K562 (cell line): ENCODE data around the gene TACSTD2. TPM values are rescaled to one million over a fixed set of nuclear protein-coding genes. Genes with fewer than 3 reads are reported as not detected.

Source experiments
- ATAC-seq: fragments of 200-7000 bp; cut with Tn5 transposase; 3 replicates; pipeline ENCODE4 v1.9.1; 2020; ENCODE audit warnings: moderate library complexity
- BruUV-seq: library from RNA; stranded (reverse); fragments of 400-500 nt; replicated peaks from 2 replicates; lab custom pipeline; 2021; lab: Mats Ljungman, UMichigan
- CTCF ChIA-PET: fragments of 300-600 bp; formaldehyde crosslinking; extraction: SDS; loops from one replicate; lab custom pipeline; 2021; ENCODE audit warnings: low intra/inter-chr PET ratio; lab: Yijun Ruan, JAX
- POLR2A ChIA-PET: fragments of 300-600, 350-650 bp; sonication (Branson Sonifier 250); formaldehyde crosslinking; extraction: SDS; loops from one replicate; lab custom pipeline; 2021; ENCODE audit warnings: antibody characterized with exemption, inconsistent platforms; lab: Yijun Ruan, JAX
- DNase-seq, 4 experiments: peaks; one replicate each; pipeline versions ENCODE4 v3.0.0 to v3.0.0-alpha.2; 2011 to 2018; ENCODE audit warnings: low spot score in 3 of 4, mixed read lengths in 3 of 4; ENCODE audit errors: extremely low read depth in 1 of 4
- FAIRE-seq: peaks from 2 replicates; lab custom pipeline; 2011; peaks lifted over from hg19 to GRCh38; lab: Jason Lieb, UNC
- H2AFZ ChIP-seq: 2 replicates; pipeline ENCODE4 v1.6.0; 2011; ENCODE audit warnings: low read depth, low read length, control low read depth, inconsistent platforms
- H3K27ac ChIP-seq: fragments of 200-600 bp; 3 replicates; pipeline ENCODE4 v1.8.0; 2011; ENCODE audit warnings: low read depth, mild to moderate bottlenecking, control low read depth, inconsistent platforms, low read length, moderate library complexity, mixed read lengths; ENCODE audit errors: extremely low read depth
- H3K27me3 ChIP-seq, 2 experiments: fragments of 300-600 bp in 1 of 2; 2 replicates in 1 of 2; 3 replicates in 1 of 2; pipeline versions ENCODE4 v1.6.0 to v1.8.0; 2011; ENCODE audit warnings: inconsistent platforms in 2 of 2, low read length in 2 of 2, mild to moderate bottlenecking in 1 of 2, mixed read lengths in 1 of 2, moderate library complexity in 1 of 2; ENCODE audit not compliant: control insufficient read depth in 2 of 2, insufficient read depth in 2 of 2
- H3K36me3 ChIP-seq: fragments of 300-600 bp; 3 replicates; pipeline ENCODE4 v1.8.0; 2011; ENCODE audit warnings: mild to moderate bottlenecking, low read length, inconsistent platforms; ENCODE audit not compliant: control insufficient read depth, insufficient read depth
- H3K4me1 ChIP-seq, 2 experiments: fragments of 200-600 bp in 1 of 2; replicated peaks in 1 of 2; 2 replicates in 1 of 2; 3 replicates in 1 of 2; pipeline versions ENCODE4 v1.5.1 to v1.8.0; 2011; ENCODE audit warnings: inconsistent platforms in 2 of 2, low read length in 2 of 2, mild to moderate bottlenecking in 1 of 2, mixed read lengths in 1 of 2, moderate library complexity in 1 of 2; ENCODE audit not compliant: control insufficient read depth in 2 of 2, insufficient read depth in 2 of 2
- H3K4me2 ChIP-seq: 2 replicates; pipeline ENCODE4 v1.6.1; 2011; ENCODE audit warnings: low read length, control low read depth, inconsistent platforms, mixed read lengths; ENCODE audit not compliant: insufficient read depth
- H3K4me3 ChIP-seq: fragments of 200-600 bp; sonication (generic), shearing (Covaris generic); 2 replicates; pipeline ENCODE4 v1.5.1; 2016; ENCODE audit warnings: control low read depth, inconsistent platforms
- H3K79me2 ChIP-seq: fragments of 200-600 bp; 3 replicates; pipeline ENCODE4 v1.8.0; 2011; ENCODE audit warnings: low read length, inconsistent platforms; ENCODE audit not compliant: control insufficient read depth, insufficient read depth
- H3K9ac ChIP-seq, 2 experiments: 2 replicates each; pipeline versions ENCODE4 v1.6.0 to v1.6.1; 2011; ENCODE audit warnings: low read depth in 2 of 2, low read length in 2 of 2, control low read depth in 1 of 2, inconsistent platforms in 1 of 2, mild to moderate bottlenecking in 1 of 2, mixed read lengths in 1 of 2; ENCODE audit not compliant: insufficient read depth in 1 of 2
- H3K9me1 ChIP-seq: one replicate; pipeline ENCODE4 v1.6.0; 2011; ENCODE audit warnings: inconsistent platforms, mild to moderate bottlenecking, low read length, moderate library complexity; ENCODE audit not compliant: control insufficient read depth, insufficient read depth
- H3K9me3 ChIP-seq: replicated peaks from 2 replicates; pipeline ENCODE4 v1.5.1; 2011; ENCODE audit warnings: low read depth, low read length, inconsistent platforms; ENCODE audit not compliant: control insufficient read depth, insufficient read depth
- H4K20me1 ChIP-seq: replicated peaks from 2 replicates; pipeline ENCODE4 v1.6.1; 2011; ENCODE audit warnings: low read length, inconsistent platforms, mixed read lengths; ENCODE audit not compliant: control insufficient read depth, insufficient read depth
- ATF1 ChIP-seq, 2 experiments: fragments of 450-650 bp in 1 of 2; IDR thresholded peaks; 2 replicates each; pipeline ENCODE4 v1.6.1; 2016; ENCODE audit warnings: missing compliant biosample characterization in 1 of 2, missing genetic modification characterization in 1 of 2
- BCOR ChIP-seq: fragments of 450-650 bp; IDR thresholded peaks from 2 replicates; pipeline ENCODE4 v1.6.1; 2016
- COPS2 ChIP-seq: fragments of 450-650 bp; conservative IDR thresholded peaks from 2 replicates; pipeline ENCODE4 v1.6.1; 2016; ENCODE audit warnings: mild to moderate bottlenecking, moderate library complexity
- ELF2 ChIP-seq: fragments of 250-450 bp; sonication (Bioruptor Pico); IDR thresholded peaks from 2 replicates; pipeline ENCODE4 v1.5.0; 2021; ENCODE audit warnings: mild to moderate bottlenecking
- MNT ChIP-seq, 2 experiments: fragments of 450-650 bp; conservative IDR thresholded peaks; 2 replicates each; pipeline ENCODE4 v1.6.1; 2017; ENCODE audit warnings: mild to moderate bottlenecking in 2 of 2, moderate library complexity in 2 of 2
- NFE2L1 ChIP-seq: fragments of 450-650 bp; IDR thresholded peaks from 2 replicates; pipeline ENCODE4 v1.6.1; 2016; ENCODE audit warnings: missing genetic modification characterization, low read depth, mild to moderate bottlenecking, missing compliant biosample characterization, moderate library complexity, borderline replicate concordance
- SIN3B ChIP-seq: fragments of 450-650 bp; IDR thresholded peaks from 2 replicates; pipeline ENCODE4 v1.6.1; 2017; ENCODE audit warnings: low read depth, mild to moderate bottlenecking, moderate library complexity
- TAL1 ChIP-seq: fragments of 450-650 bp; IDR thresholded peaks from 2 replicates; pipeline ENCODE4 v1.6.1; 2016; ENCODE audit warnings: mild to moderate bottlenecking
- XRCC5 ChIP-seq: fragments of 200-400 bp; formaldehyde crosslinking; IDR thresholded peaks from 2 replicates; pipeline ENCODE4 v1.6.1; 2017; ENCODE audit warnings: low read depth, mild to moderate bottlenecking, low read length
- ZNF146 ChIP-seq: IDR thresholded peaks from one replicate; pipeline ENCODE4 v1.6.1; 2018; ENCODE audit warnings: missing compliant biosample characterization; ENCODE audit not compliant: unreplicated experiment
- ZNF518B ChIP-seq: fragments of 250-450 bp; sonication (Bioruptor Pico); IDR thresholded peaks from 2 replicates; pipeline ENCODE4 v1.5.0; 2021; ENCODE audit warnings: mild to moderate bottlenecking, moderate library complexity
- ZNF766 ChIP-seq: fragments of 200-800 bp; sonication (Bioruptor generic); conservative IDR thresholded peaks from 2 replicates; pipeline ENCODE4 v1.6.1; 2016; ENCODE audit warnings: missing genetic modification characterization, missing compliant biosample characterization
- WGBS: fragments of 100-300 bp; shearing (Covaris generic); methylation state at CpG from one replicate; pipeline ENCODE4 v1.1.6; 2016; ENCODE audit warnings: low coverage, mixed read lengths; ENCODE audit not compliant: insufficient coverage; ENCODE audit errors: missing lambda C conversion rate; 5-methylcytosine and 5-hydroxymethylcytosine counted together
- in situ Hi-C: fragments of 300-500 bp; cut with MboI; formaldehyde crosslinking; loops from 4 replicates; pipeline ENCODE4 v1.15.0; 2018; ENCODE audit warnings: inconsistent platforms, mixed read lengths
- intact Hi-C: fragments of 100-400 bp; cut with micrococcal nuclease; formaldehyde crosslinking; loops from 2 replicates; pipeline ENCODE4 v1.14.2; 2022
- polyA plus RNA-seq, 8 experiments: library from polyadenylated mRNA; depleted of rRNA in 4 of 8; stranded (reverse) in 5 of 8; unstranded in 3 of 8; fragments of >200 nt; fragmentation: Nextera tagmentation in 2 of 8; fragmentation: Illumina TruSeq in 1 of 8; extraction: Ambion mirVana in 2 of 8; extraction: Trizol in 1 of 8; gene quantifications; 2 replicates each; pipeline versions ENCODE4 v1.2.1 to v1.2.3, GENCODE V29; 2011 to 2014; ENCODE audit warnings: inconsistent platforms in 1 of 8, missing spikeins in 1 of 8
- total RNA-seq, 7 experiments: library from RNA; depleted of rRNA in 6 of 7; stranded (reverse); fragments of >200 nt in 6 of 7; fragmentation: Illumina TruSeq in 2 of 7; extraction: Trizol in 2 of 7; gene quantifications; 2 replicates each; pipeline versions ENCODE4 v1.2.1 to v1.2.3, GENCODE V29; 2011 to 2021; ENCODE audit warnings: low replicate concordance in 1 of 7
- TF ChIP-seq, protein P1 (sequence below): IDR thresholded peaks from 3 replicates; pipeline ENCODE4 v1.6.1; 2011; ENCODE audit warnings: borderline replicate concordance, mild to moderate bottlenecking, moderate library complexity; ENCODE audit not compliant: insufficient read length; ENCODE audit errors: extremely low read depth

The TACSTD2 gene
- total and polyA plus RNA-seq, 9 of the 15 experiments (the other 6 are each of a cell fraction or from before 2014, with no cell fraction given): 0.04 to 0.31 TPM; not detected in 7

DNA sequence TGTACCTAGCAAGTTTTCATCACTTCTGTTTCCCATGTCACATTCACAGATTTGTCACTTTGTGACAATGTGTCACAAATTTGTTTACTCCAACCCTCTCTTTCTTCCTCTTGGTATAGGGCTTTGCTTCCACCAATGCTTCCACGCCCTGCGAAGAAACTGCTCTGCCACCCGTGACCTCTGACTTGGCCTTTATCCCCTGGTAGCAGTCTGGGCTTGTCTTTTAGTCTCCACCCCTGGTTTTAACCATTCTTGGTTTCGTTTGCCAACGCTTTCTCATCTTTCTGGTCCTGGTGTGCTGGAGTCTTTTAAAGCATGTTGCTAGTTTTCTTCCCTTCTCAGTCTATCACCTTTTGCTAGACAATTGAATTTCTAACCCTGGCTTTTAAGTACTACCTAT, 8.1 kb downstream of the TACSTD2 start (continued):
- TF ChIP-seq ZNF766 (CRISPR knock-in tag) (no peak), COPS2 (no peak), MNT (conservative IDR thresholded peaks at IDR 0.05) (no peak), XRCC5 (no peak)

- Histone ChIP-seq H3K9ac (no peak overlapping the region), H3K9me1 (no peaks in the 10 kb centered on the region), H3K9me3 (no peaks in the 10 kb centered on the region), H3K36me3 (no peaks in the 10 kb centered on the region), H2AFZ (no peak overlapping the region), H3K27me3 (peaks cover 4 to 8% of the 10 kb centered on the region in 2 experiments; a peak in 2 of 5 replicates), H3K79me2 (no peaks in the 10 kb centered on the region), H3K4me1 (no peaks in the 10 kb centered on the region; a peak in 1 of 5 replicates), H4K20me1 (no peaks in the 10 kb centered on the region), H3K27ac (no peak overlapping the region), H3K4me2 (no peak overlapping the region), H3K4me3 (no peak overlapping the region)
- WGBS: 19% methylated on average over 4 of the region's 4 CpGs
- ATAC-seq (no peak), DNase-seq (no peak), FAIRE-seq (no peak)
- ChIA-PET POLR2A (interaction anchor here (1.1 kb wide), 2 partner anchors 17 to 22 kb away, joined by 3 read pairs; no protein-coding TSS in a partner anchor), CTCF (no interaction called here)
- in situ Hi-C loops (no loop called here), intact Hi-C loops (no loop called here)
- BruUV-seq: no TSS peak
- TF ChIP-seq SIN3B (no peak), TAL1 (no peak), ELF2 (no peak), ZNF518B (CRISPR knock-in tag) (no peak), ATF1 (CRISPR knock-in tag; IDR thresholded peaks at IDR 0.05) (no peak), ATF1 (tag; IDR thresholded peaks at IDR 0.05) (no peak), BCOR (no peak), NFE2L1 (tag) (no peak), ZNF146 (CRISPR knock-in tag) (no peak)
- TF ChIP-seq, protein P1, sequence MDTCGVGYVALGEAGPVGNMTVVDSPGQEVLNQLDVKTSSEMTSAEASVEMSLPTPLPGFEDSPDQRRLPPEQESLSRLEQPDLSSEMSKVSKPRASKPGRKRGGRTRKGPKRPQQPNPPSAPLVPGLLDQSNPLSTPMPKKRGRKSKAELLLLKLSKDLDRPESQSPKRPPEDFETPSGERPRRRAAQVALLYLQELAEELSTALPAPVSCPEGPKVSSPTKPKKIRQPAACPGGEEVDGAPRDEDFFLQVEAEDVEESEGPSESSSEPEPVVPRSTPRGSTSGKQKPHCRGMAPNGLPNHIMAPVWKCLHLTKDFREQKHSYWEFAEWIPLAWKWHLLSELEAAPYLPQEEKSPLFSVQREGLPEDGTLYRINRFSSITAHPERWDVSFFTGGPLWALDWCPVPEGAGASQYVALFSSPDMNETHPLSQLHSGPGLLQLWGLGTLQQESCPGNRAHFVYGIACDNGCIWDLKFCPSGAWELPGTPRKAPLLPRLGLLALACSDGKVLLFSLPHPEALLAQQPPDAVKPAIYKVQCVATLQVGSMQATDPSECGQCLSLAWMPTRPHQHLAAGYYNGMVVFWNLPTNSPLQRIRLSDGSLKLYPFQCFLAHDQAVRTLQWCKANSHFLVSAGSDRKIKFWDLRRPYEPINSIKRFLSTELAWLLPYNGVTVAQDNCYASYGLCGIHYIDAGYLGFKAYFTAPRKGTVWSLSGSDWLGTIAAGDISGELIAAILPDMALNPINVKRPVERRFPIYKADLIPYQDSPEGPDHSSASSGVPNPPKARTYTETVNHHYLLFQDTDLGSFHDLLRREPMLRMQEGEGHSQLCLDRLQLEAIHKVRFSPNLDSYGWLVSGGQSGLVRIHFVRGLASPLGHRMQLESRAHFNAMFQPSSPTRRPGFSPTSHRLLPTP: no peak
Observed at GRCh38 chr1:58568271-58568860, 8.7 kb downstream of the TACSTD2 start.
